Left hindlimb (tissue), 1 donor: ENCODE data around the gene GABRR1.
"Not testable (repeated sequence)": the region's sequence is repeated elsewhere in the genome, so short reads cannot be mapped to it uniquely, and the experiment has no call there.

ENCODE experiments used
- DNase-seq: peaks from one replicate; pipeline ENCODE4 v3.0.0-alpha.2; 2018

The GABRR1 gene

DNA sequence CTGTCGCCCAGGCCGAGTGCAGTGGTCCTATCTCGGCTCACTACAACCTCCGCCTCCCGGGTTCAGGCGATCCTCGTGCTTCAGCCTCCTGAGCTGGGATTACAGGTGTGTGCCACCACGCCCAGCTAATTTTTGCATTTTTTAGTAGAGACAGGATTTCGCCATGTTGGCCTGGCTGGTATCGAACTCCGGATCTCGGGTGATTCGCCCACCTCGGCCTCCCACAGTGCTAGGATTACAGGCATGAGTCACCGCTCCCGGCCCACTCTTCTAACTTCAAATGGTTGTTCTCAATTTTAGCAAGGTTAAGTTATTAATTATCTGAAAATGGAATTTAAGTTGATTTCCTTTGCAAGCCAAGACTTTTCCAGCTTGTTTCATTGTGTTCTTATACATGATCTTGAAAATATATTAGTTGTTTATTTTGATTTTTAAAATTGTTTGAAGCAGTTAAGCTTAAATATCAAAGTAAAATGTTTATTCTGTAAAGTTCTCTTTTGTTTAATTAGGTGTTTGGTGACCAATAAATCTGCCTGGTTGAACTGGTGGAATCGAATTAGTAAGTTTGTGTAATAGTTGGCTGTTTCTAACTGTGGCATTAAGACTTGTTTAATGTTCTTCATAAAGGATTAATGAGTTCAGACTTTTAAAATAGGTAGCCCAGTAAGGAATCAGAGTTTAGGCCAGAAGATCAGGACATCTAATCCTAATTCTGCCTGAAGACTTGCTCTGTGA, 69.0 kb downstream of the GABRR1 start:
- no peak for DNase-seq

DNA sequence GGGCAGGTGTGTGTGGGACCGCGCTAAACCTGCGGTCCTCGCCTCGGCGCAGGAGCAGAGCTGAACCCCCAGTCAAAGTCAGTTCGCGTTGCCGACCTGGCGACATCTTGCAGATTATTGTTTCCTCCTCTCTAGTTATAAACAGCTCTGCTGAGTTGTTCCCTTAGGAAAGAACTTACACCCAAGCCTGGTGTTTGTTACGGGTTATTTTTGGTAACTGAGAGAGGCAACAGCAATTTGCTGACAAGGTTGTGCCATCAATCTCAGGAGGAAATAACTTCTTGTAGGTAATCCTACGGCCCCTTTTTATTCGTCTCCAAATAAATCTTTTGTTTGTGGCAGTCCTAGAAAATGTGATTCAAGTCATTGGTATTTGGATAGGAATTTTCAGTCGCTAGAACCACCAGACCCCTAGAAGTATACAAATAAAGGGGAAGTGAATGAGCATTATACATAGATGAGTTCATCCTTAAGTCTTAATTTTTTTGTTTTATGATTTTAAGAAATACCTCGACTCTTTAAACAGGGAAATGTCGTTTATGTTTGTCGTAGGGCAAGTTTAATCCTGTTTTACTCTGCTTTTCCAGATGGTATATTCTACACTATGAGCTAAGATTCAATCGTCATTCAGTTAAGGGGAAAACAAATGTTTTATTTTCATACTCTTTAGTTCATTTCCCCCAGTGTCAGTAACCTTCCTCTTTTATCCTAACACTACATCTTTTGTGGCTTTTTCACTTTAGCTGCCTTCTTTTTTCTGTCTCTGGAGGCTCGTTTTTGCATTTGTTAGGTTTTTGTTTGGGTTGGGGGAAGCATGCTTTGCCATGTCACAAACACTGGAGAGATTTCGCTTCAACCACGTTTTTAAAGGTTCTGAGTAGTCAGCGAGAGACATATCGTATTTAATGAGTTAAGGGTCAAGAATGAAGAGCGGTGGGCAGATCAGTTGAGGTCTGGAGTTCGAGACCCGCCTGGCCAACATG, 70.1 kb downstream of the GABRR1 start:
- no peak for DNase-seq

DNA sequence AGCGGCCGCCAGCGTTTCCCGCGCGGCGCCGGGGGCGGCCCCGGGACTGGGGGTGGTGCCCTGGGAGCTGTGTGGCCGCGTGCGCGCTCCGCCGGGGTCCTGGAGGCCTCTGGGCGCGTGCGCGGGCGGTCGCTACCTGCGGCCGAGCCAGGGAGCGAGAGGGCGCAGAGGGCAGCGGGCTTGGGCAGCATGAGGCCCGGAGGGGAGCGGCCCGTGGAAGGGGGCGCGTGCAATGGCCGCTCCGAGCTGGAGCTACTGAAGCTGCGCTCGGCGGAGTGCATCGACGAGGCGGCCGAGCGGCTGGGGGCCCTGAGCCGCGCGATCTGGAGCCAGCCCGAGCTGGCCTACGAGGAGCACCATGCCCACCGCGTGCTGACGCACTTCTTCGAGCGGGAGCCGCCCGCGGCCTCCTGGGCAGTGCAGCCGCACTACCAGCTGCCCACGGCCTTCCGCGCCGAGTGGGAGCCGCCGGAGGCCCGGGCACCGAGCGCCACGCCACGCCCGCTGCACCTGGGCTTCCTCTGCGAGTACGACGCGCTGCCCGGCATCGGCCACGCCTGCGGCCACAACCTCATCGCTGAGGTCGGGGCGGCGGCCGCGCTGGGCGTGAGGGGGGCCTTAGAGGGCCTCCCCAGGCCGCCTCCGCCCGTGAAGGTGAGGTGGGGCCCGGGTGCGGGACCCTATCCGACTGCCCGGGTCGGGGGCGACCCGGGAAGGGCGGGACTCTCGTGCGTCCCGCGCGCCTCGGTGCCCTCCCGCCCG, 71.0 kb downstream of the GABRR1 start, which contains the start of gene PM20D2:
Gene PM20D2, plus strand, starts transcription at position 100 of the 762 bp plus-strand sequence. Its CDS starts 90 bp downstream, at position 190.
- peak; percentile 77 for DNase-seq

DNA sequence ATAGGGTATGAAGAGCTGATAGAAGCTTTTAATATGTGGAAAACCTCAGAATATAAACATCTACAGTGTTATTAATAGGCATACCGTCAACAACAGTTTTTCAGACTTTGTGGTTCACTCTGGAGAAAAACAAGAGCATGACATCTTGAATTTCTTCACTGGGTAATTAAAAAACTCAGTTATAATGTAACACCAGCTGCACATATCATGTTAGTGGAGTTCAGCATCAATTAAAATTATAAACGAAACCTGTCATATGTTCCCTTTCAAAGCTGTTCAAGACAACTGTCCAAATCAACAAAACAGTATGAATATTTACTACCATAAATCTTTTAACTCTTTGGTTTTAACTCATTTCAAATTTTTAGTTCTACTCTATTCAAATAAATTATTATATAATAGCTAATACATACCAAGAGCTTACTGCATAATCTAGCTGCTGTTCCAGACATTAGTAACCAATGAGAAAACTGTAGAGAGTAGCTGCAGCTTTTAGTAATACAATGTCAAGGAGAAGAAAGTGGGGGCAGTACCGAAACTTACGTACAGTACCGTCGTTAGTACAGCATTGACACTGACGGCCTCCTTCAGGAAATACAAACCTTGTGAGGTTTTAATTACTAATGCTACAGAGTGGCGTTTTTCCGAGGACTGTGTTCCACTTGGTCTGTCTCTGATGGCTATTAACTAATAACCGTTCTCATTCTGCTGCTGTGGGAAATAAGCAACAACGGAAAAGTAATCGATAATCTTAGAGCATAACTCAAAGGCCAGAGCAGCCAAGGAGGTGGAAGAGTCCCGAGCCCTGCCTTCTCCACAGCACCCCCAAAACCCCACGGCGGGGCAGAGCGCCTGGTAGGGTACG, 71.8 kb downstream of the GABRR1 start:
- no peak for DNase-seq

DNA sequence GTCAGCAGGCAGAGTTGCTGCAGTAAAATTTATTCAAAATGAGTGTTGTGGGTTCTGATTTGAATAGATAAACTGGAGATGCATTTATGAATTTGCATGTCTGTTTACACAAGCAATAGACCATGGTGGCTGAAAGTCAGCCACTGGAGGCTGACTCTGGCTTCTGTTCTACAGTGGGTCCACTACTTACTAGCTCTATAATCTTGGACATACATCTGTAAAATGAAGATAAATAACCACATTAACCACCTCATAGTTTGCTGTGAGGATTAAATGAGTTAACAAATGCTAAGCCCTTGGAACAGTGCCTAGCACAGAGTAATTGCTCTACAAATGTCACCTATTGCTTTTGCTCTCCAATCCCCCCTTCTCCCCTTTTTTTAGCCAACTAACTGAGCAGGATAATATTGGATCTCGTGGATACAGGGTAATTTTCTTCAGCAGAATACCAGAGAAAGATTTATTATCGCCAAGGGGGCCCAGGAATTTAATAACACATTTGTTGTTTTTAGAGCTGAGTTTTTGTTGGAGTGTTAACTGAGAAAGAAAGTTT, 72.7 kb downstream of the GABRR1 start:
- DNase-seq, result no peak

DNA sequence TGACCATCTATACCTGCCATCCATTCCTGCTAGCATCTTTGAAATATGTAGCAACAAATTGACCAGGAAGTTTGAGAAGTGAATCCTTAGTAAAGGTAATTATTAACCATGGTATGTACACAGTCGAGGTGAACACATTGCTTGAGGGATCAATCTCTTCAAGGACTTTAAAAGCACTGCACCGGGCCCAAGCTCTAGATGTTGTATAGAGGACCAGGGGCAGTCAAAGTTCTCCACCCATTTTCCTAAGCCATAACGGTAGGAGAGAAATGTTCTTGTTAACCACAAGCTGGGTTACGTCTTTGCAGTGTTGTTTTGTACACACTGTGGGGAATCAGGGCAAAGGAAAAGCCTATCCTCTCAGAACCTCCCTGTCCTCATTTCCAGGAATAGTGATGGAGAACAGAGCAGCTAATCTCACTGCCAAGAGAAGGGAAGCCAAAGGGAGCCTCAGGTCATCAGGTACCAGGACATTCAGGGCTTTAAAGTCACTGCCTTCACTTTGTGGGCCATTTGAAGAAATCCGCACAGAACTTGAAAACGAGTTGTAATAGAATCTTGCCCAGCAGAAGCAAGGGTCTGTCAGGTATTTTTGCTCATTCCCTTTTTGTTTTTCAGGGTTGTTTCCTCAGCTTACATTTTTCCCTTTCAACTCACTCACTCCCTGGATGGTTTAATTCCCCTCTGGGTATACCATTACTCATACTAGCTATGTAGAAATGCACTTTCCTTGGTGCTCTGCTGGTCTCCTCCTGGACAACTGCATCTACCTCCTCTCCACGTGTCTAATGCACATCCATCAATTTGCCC, 76.6 kb downstream of the GABRR1 start:
- no peak for DNase-seq

DNA sequence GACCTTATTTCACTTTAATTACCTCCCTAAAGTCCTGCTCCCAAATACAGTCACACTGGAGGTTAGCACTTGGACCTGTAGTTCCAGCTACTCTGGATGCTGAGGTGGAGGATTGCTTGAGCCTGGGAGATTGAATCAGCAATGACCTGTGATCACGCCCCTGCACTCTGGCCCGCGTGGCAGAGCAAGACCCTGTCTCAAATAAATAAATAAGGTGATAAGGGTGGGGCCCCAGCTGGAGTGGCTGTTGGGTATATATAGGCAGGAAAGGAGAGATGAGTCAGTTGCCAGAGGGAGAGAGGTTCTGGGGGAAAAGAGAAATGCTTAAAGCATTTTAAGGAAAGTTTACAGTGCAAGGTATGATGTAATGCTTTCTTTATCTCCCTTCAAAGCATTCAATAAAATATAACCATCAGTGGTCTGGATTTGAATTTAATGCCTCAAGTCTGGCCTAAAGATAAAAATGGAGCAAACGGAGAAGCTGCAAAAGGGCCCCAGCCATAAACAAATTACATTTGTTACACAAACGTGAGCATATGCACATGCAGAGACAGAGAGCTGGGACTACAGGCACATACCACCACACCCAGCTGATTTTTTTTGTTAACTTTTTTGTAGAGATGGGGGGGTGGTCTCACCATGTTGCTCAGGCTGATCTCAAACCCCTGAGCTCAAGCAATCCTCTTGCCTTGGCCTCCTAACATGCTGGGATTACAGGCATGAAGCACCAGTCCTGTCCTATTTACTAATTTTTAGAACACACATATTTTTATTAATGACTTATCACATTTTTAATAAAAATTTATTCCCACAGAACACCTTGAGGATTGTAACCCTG, 77.4 kb downstream of the GABRR1 start:
- DNase-seq, result no peak

DNA sequence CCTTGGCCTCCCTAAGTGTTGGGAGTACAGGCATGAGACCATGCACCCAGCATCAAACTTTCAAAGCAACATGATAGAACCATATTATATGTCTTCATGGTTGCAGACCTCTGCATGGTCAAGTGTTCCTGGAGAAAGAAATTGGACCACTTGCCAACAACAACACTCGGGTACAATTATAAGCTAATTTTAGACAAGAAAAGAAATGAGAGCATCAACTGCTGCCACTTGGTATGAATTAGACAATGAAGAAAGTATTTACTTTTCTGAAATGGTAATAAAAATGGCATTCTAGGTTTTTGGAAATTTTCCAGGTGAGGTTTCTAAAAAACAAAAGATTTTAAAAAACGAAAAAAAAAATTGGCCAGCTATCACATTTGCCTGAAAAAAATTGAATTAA, 79.0 kb downstream of the GABRR1 start:
- no peak for DNase-seq

DNA sequence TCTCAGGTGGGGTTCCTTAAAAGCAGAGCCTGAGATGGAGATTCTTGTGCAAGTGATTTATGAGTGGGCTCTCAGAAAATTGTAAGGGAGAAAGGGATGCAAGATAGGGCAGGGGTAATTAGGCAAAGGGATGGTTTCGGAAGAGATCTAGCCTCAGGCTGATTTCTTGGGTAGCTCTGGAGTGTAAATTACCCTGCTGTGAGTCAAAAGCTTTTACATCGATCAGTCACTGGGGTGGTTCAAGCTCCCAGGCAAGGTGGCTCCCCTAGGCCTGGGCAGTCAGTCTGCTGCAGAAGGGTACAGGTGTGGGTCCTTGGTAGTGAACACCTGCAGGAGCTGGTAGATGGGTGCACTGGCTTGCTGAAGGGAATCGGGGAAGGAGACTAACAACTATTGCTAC, 82.4 kb downstream of the GABRR1 start:
- DNase-seq, result no peak

DNA sequence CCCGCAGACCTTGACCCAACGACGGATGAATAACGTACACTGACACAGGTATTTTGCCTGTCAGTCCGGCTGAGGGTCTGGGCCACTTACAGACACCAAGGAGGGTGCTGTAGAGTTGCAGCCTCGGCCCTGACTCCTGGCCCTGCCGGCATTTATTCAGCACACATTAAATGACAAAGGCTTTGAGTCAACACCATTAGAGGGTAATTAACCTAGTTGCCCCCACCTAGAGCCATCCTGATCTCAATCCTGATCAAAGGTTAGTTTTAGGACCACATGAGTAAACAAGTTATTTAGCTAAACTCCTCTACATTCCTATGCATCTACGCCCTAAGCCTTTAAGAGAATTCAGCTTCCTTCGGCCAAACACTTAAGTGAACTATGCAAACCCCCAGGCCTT, 83.2 kb downstream of the GABRR1 start:
- no peak for DNase-seq

DNA sequence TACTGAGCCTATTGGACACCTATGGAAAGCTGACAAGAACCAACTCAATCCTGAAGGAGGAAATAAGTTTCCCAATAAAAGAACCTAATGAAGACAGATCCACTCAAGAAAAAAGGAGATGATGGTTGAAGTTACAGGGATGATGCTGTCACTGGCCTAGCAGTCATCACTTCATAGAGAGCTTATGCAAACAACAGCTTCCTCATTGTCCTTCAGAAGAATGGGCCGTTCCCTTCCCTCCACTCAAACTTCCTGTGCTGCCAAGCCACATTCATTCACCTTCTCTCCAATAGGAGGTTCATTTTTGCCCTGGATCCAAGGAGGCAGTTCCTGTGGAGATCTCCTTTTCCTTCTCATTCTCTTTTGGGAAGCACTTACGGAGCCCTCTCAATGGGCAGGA, 85.1 kb downstream of the GABRR1 start:
- no peak for DNase-seq

DNA sequence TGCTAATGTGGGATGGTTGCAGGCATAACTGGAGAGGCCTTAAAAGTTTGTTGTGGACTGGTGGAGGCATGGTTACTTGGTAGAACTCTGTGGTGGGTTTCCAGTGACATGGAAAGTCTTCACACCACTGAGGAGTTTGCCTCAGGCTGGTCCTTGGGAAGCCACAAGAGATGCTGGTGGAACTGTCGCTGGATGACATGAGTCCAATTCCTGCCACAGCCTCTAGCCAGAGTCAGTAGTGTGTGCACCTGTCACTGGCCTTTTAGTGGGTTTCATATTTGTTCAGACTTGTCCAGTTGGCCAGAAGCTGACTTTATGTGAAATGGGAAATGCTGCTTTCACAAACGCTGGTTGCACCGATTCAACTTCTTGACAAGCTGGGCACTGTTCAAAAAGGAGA, 85.6 kb downstream of the GABRR1 start:
- no peak for DNase-seq

DNA sequence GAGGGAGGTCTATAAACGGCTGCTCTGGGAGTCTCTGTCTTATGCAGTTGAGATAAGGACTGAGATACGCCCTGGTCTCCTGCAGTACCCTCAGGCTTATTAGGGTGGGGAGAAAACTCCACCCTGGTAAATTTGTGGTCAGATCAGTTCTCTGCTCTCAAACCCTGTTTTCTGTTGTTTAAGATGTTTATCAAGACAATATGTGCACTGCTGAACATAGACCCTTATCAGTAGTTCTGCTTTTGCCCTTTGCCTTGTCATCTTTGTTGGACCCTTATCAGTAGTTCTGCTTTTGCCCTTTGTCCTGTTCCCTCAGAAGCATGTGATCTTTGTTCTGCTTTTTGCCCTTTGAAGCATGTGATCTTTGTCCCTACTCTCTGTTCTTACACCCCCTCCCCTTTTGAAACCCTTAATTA, 88.9 kb downstream of the GABRR1 start:
- not testable (repeated sequence) for DNase-seq
